Stimulated activated CD8-positive, alpha-beta memory T cell treated with anti-CD3 and anti-CD28 coated beads, Interleukin-7, amount 100 ng/mL, for 1 hour (primary cell): Measurements from ENCODE around the gene ABCC3.

ENCODE experiments used
- DNase-seq, 2 donors: peaks; one replicate each; pipeline ENCODE4 v3.0.0-alpha.2; 2020; ENCODE audit warnings: low read depth in 2 of 2

The ABCC3 gene

GRCh38 chr17:50737118-50737698 lies 102.5 kb downstream of the ABCC3 start:
- no peak for DNase-seq

GRCh38 chr17:50739098-50739497 lies 104.4 kb downstream of the ABCC3 start:
- DNase-seq, result no peak
